Neural cell (in vitro differentiated cells): ENCODE measurements around the gene CHCHD3. TPM values are rescaled to one million over a fixed set of nuclear protein-coding genes. Genes with fewer than 3 reads are reported as not detected.

Experiments used
- H2AFZ ChIP-seq: fragments of 200-600, 300-800 bp; sonication (generic), shearing (Covaris generic); 2 replicates; pipeline ENCODE4 v1.6.0; 2014; ENCODE audit warnings: low read depth, mild to moderate bottlenecking, antibody characterized with exemption, low read length, moderate library complexity
- H3F3A ChIP-seq: fragments of 200-600 bp; shearing (Covaris generic); 2 replicates; pipeline ENCODE4 v1.6.1; 2016; ENCODE audit warnings: mild to moderate bottlenecking, moderate library complexity, mixed read lengths, antibody characterized with exemption, low read length; ENCODE audit not compliant: insufficient read depth, poor library complexity, severe bottlenecking
- H3K27ac ChIP-seq: fragments of 200-600, 300-800 bp; sonication (generic), shearing (Covaris generic); 2 replicates; pipeline ENCODE4 v1.5.1; 2014; ENCODE audit warnings: mild to moderate bottlenecking, low read length, moderate library complexity
- H3K27me3 ChIP-seq: fragments of 300-800, 200-600 bp; sonication (generic), shearing (Covaris generic); 2 replicates; pipeline ENCODE4 v1.6.0; 2014; ENCODE audit warnings: mild to moderate bottlenecking, low read depth, low read length, moderate library complexity; ENCODE audit not compliant: insufficient read depth
- H3K36me3 ChIP-seq: fragments of 300-800, 200-600 bp; sonication (generic), shearing (Covaris generic); 2 replicates; pipeline ENCODE4 v1.5.1; 2014; ENCODE audit warnings: mild to moderate bottlenecking, antibody characterized with exemption, low read length, moderate library complexity; ENCODE audit not compliant: insufficient read depth
- H3K4me2 ChIP-seq: fragments of 300-800, 200-600 bp; sonication (generic), shearing (Covaris generic); 2 replicates; pipeline ENCODE4 v1.6.0; 2014; ENCODE audit warnings: mild to moderate bottlenecking, low read length
- H3K4me3 ChIP-seq: fragments of 300-800, 200-600 bp; sonication (generic), shearing (Covaris generic); 2 replicates; pipeline ENCODE4 v1.5.1; 2014; ENCODE audit warnings: mild to moderate bottlenecking, low read length, moderate library complexity
- H3K79me2 ChIP-seq: fragments of 200-600 bp; shearing (Covaris generic); replicated peaks from 2 replicates; pipeline ENCODE4 v1.6.0; 2014; ENCODE audit warnings: mild to moderate bottlenecking, low read length, moderate library complexity; ENCODE audit not compliant: insufficient read depth
- H3K9ac ChIP-seq: fragments of 300-800, 200-600 bp; sonication (generic), shearing (Covaris generic); 2 replicates; pipeline ENCODE4 v1.6.1; 2016; ENCODE audit warnings: mild to moderate bottlenecking, low read length, mixed read lengths
- H3K9me2 ChIP-seq: fragments of 200-600 bp; shearing (Covaris generic); 2 replicates; pipeline ENCODE4 v1.6.1; 2016; ENCODE audit warnings: mild to moderate bottlenecking, low read length, mixed read lengths; ENCODE audit not compliant: insufficient read depth
- H3K9me3 ChIP-seq: fragments of 200-600, 300-800 bp; sonication (generic), shearing (Covaris generic); 2 replicates; pipeline ENCODE4 v1.6.1; 2016; ENCODE audit warnings: mild to moderate bottlenecking, mixed run types, low read length, moderate library complexity, mixed read lengths
- H4K20me1 ChIP-seq: fragments of 200-600 bp; shearing (Covaris generic); 2 replicates; pipeline ENCODE4 v1.6.1; 2016; ENCODE audit warnings: mild to moderate bottlenecking, mixed run types; ENCODE audit not compliant: insufficient read depth
- EP300 ChIP-seq: fragments of 450-650 bp; conservative IDR thresholded peaks from 2 replicates; pipeline ENCODE4 v1.6.1; 2014; ENCODE audit warnings: antibody characterized with exemption, mild to moderate bottlenecking, moderate library complexity; ENCODE audit not compliant: poor library complexity, severe bottlenecking
- EZH2 ChIP-seq: fragments of 200-600, 300-800 bp; shearing (Covaris generic), sonication (generic); IDR thresholded peaks from 2 replicates; pipeline ENCODE4 v1.6.1; 2014; ENCODE audit warnings: antibody characterized with exemption, low read length, borderline replicate concordance, mild to moderate bottlenecking; ENCODE audit not compliant: insufficient read depth, poor library complexity, severe bottlenecking
- MXI1 ChIP-seq: fragments of 450-650 bp; conservative IDR thresholded peaks from 2 replicates; pipeline ENCODE4 v1.6.1; 2014; ENCODE audit warnings: antibody characterized with exemption, mild to moderate bottlenecking; ENCODE audit not compliant: poor library complexity, severe bottlenecking
- POLR2AphosphoS5 ChIP-seq: IDR thresholded peaks from 2 replicates; pipeline ENCODE4 v1.6.1; 2012
- RAD21 ChIP-seq: fragments of 450-650 bp; conservative IDR thresholded peaks from 2 replicates; pipeline ENCODE4 v1.6.1; 2014; ENCODE audit warnings: antibody characterized with exemption, mild to moderate bottlenecking, moderate library complexity
- SMC3 ChIP-seq: fragments of 450-650 bp; conservative IDR thresholded peaks from 2 replicates; pipeline ENCODE4 v1.6.1; 2014; ENCODE audit warnings: antibody characterized with exemption, mild to moderate bottlenecking, moderate library complexity; ENCODE audit not compliant: poor library complexity
- TAF1 ChIP-seq: IDR thresholded peaks from 2 replicates; pipeline ENCODE4 v1.6.1; 2012; ENCODE audit warnings: low read depth
- polyA plus RNA-seq: library from polyadenylated mRNA; depleted of rRNA; stranded (reverse); fragments of >200 nt; gene quantifications from 2 replicates; pipeline ENCODE4 v1.2.3, GENCODE V29; 2014
- TF ChIP-seq, protein P1 (sequence below): fragments of 450-650 bp; IDR thresholded peaks from 2 replicates; pipeline ENCODE4 v1.5.1; 2014; ENCODE audit warnings: antibody characterized with exemption, mild to moderate bottlenecking, moderate library complexity; ENCODE audit not compliant: poor library complexity, severe bottlenecking
- TF ChIP-seq, protein P2 (sequence below): IDR thresholded peaks from 2 replicates; pipeline ENCODE4 v1.6.1; 2012; ENCODE audit warnings: borderline replicate concordance

CHCHD3 gene
- polyA plus RNA-seq, 1 donor from 2014 or later, result 89.9 TPM

DNA sequence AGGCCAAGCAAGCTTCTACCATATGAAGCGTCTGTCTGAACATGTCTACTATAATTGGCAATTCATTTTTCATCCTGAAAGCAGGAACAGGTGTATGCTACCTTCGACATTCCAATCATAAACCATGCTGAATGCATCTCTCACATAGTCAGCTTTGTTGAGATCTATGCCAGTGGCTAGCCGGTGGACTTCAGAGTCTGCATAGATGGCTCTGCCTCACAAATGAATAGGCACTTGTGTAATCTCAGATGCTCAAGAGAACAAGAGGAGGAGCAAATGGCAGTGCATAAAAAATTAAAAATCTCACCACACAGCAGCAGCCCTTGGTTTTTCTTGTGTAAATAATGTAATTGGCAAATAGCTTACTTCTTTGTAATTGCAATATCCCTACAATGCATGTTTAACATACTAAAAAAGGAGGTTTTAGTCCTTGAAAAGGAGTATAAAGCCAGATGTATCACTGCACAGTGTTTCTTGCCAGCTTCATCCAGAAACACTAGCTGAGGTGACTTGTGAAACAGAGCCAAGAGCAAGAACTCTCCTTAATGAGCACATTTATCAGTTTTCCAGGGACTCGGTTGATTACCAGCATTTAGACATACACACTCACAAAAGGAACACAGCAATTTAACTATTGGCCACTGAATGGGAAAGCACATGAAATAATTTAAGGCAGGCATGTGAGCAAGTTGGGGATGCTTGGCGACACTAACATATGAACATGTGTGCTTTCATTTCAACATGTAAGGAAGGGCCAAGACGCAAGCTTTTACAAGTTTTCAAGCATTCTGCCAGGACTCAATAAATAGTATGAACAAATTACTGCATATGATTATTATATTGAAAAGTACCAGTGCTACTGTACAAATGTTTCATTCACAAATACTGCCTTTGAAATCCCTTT lies 255.7 kb downstream of the CHCHD3 start:
- Histone ChIP-seq H3K27ac (no peak overlapping the region), H3K9me3 (peaks cover 3% of the 10 kb centered on the region)

DNA sequence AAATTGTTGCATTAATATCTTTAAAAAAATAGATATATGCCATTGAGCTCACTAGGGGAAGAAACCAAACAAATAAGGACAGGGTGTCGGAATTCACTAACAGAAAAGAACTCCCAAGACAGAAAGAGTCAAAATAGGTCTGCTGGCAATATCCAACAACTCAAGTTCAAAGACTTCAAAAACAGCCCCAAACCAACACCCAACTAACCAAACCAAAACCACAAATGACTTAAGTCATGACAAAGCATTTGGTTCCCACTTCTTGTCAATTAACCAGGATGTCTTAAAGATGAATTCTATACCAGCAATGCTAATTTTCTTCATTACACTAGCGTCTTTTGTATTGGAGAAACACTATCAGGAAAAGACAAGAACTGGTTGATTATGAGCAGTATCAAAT lies 256.7 kb downstream of the CHCHD3 start:
- no peaks in the 10 kb centered on the region for H3K79me2 ChIP-seq
- no peak overlapping the region for H3K4me2 ChIP-seq
- H3K27ac ChIP-seq, result no peak overlapping the region
- no peaks in the 10 kb centered on the region for H3K9me2 ChIP-seq
- H4K20me1 ChIP-seq, result no peaks in the 10 kb centered on the region
- H3K27me3 ChIP-seq, result no peaks in the 10 kb centered on the region
- TF ChIP-seq TAF1 (no peak), MXI1 (no peak), SMC3 (no peak), EZH2 (no peak), EP300 (no peak), RAD21 (no peak), POLR2AphosphoS5 (no peak)
- TF ChIP-seq, protein P1, sequence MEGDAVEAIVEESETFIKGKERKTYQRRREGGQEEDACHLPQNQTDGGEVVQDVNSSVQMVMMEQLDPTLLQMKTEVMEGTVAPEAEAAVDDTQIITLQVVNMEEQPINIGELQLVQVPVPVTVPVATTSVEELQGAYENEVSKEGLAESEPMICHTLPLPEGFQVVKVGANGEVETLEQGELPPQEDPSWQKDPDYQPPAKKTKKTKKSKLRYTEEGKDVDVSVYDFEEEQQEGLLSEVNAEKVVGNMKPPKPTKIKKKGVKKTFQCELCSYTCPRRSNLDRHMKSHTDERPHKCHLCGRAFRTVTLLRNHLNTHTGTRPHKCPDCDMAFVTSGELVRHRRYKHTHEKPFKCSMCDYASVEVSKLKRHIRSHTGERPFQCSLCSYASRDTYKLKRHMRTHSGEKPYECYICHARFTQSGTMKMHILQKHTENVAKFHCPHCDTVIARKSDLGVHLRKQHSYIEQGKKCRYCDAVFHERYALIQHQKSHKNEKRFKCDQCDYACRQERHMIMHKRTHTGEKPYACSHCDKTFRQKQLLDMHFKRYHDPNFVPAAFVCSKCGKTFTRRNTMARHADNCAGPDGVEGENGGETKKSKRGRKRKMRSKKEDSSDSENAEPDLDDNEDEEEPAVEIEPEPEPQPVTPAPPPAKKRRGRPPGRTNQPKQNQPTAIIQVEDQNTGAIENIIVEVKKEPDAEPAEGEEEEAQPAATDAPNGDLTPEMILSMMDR, result no peak
- TF ChIP-seq, protein P2, sequence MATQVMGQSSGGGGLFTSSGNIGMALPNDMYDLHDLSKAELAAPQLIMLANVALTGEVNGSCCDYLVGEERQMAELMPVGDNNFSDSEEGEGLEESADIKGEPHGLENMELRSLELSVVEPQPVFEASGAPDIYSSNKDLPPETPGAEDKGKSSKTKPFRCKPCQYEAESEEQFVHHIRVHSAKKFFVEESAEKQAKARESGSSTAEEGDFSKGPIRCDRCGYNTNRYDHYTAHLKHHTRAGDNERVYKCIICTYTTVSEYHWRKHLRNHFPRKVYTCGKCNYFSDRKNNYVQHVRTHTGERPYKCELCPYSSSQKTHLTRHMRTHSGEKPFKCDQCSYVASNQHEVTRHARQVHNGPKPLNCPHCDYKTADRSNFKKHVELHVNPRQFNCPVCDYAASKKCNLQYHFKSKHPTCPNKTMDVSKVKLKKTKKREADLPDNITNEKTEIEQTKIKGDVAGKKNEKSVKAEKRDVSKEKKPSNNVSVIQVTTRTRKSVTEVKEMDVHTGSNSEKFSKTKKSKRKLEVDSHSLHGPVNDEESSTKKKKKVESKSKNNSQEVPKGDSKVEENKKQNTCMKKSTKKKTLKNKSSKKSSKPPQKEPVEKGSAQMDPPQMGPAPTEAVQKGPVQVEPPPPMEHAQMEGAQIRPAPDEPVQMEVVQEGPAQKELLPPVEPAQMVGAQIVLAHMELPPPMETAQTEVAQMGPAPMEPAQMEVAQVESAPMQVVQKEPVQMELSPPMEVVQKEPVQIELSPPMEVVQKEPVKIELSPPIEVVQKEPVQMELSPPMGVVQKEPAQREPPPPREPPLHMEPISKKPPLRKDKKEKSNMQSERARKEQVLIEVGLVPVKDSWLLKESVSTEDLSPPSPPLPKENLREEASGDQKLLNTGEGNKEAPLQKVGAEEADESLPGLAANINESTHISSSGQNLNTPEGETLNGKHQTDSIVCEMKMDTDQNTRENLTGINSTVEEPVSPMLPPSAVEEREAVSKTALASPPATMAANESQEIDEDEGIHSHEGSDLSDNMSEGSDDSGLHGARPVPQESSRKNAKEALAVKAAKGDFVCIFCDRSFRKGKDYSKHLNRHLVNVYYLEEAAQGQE, result no peak
- peaks cover 3% of the 10 kb centered on the region for H3K9me3 ChIP-seq
- no peak overlapping the region for H3K4me3 ChIP-seq
- H3K9ac ChIP-seq, result no peak overlapping the region
- no peaks in the 10 kb centered on the region for H3F3A ChIP-seq
- no peaks in the 10 kb centered on the region for H3K36me3 ChIP-seq
- no peak overlapping the region for H2AFZ ChIP-seq

More for the DNA sequence above, 255.7 kb downstream of the CHCHD3 start:
- TF ChIP-seq EP300, result no peak
- no peak for TF ChIP-seq EZH2
- TF ChIP-seq, protein P2, result no peak
- no peak for TF ChIP-seq POLR2AphosphoS5
- TF ChIP-seq RAD21, result no peak
- no peak for TF ChIP-seq TAF1
- Histone ChIP-seq H3K27me3 (no peaks in the 10 kb centered on the region), H3K4me3 (no peak overlapping the region), H3K9me2 (no peaks in the 10 kb centered on the region), H3F3A (no peaks in the 10 kb centered on the region), H4K20me1 (no peaks in the 10 kb centered on the region), H2AFZ (no peak overlapping the region), H3K9ac (no peak overlapping the region), H3K79me2 (no peaks in the 10 kb centered on the region), H3K4me2 (no peak overlapping the region), H3K36me3 (no peaks in the 10 kb centered on the region)
